Vagina (tissue), 2 donors: ENCODE results near the gene GPRIN1.

Experiments
- CTCF ChIP-seq, 3 experiments: fragments of 450-650 bp in 2 of 3; fragments of 200-600 bp in 1 of 3; sonication (generic) in 1 of 3; IDR thresholded peaks; one replicate each; pipeline ENCODE4 v1.5.1; 2017 to 2019; ENCODE audit warnings: antibody characterized with exemption in 3 of 3, mild to moderate bottlenecking in 2 of 3, moderate library complexity in 2 of 3
- POLR2A ChIP-seq, 2 donors: fragments of 450-650 bp; IDR thresholded peaks; one replicate each; pipeline ENCODE4 v1.6.1; 2017; ENCODE audit warnings: antibody characterized with exemption in 2 of 2, mild to moderate bottlenecking in 2 of 2, moderate library complexity in 2 of 2
- POLR2AphosphoS5 ChIP-seq, 2 donors: sonication (generic); formaldehyde crosslinking; IDR thresholded peaks; one replicate each; pipeline ENCODE4 v1.9.0; 2017; ENCODE audit warnings: antibody characterized with exemption in 2 of 2, mild to moderate bottlenecking in 2 of 2, low read depth in 1 of 2; ENCODE audit not compliant: insufficient read depth in 1 of 2

DNA sequence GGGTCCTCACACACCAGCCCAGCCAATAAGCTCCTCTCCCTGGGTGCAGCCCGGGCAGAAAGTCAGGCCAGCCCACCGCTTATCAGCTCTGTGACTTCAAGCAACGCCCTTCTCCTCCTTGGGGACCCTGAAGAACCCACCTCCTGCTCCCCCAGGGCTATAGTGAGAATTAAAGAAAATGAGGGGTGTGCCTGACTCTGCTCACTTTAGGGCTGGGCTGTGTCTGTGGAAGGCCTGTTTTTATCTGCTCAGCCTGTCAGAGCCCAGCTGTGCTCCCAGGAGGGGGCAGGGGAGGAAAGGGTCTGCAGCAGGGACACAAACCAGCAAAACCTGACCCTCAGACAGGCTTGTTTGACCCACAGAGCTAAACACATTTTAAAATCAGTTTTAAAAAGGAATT, 3.9 kb downstream of the GPRIN1 start:
- TF ChIP-seq POLR2A (IDR thresholded peaks at IDR 0.05) (no peak), POLR2AphosphoS5 (IDR thresholded peaks at IDR 0.05; ENCODE audit: insufficient read depth in 1 of 2, low read depth in 1 of 2) (no peak), CTCF (IDR thresholded peaks at IDR 0.05) (no peak)
